NB4 (cell line): ENCODE results near the gene CCDC73.
A peak's percentile ranks its signal among the peaks of the same experiment; 100 is the strongest.

Source experiments
- MYC ChIP-seq: IDR thresholded peaks from 2 replicates; pipeline ENCODE4 v1.6.1; 2011; ENCODE audit warnings: low read depth, low read length
- POLR2A ChIP-seq: IDR thresholded peaks from 2 replicates; pipeline ENCODE4 v1.6.1; 2011; ENCODE audit warnings: mild to moderate bottlenecking; ENCODE audit not compliant: insufficient read length; ENCODE audit errors: extremely low read depth
- TF ChIP-seq, protein P1 (sequence below): IDR thresholded peaks from one replicate; pipeline ENCODE4 v1.5.1; 2012; ENCODE audit warnings: low read depth, low read length
- TF ChIP-seq, protein P2 (sequence below): IDR thresholded peaks from 2 replicates; pipeline ENCODE4 v1.6.1; 2011; ENCODE audit warnings: low read depth, low read length

DNA sequence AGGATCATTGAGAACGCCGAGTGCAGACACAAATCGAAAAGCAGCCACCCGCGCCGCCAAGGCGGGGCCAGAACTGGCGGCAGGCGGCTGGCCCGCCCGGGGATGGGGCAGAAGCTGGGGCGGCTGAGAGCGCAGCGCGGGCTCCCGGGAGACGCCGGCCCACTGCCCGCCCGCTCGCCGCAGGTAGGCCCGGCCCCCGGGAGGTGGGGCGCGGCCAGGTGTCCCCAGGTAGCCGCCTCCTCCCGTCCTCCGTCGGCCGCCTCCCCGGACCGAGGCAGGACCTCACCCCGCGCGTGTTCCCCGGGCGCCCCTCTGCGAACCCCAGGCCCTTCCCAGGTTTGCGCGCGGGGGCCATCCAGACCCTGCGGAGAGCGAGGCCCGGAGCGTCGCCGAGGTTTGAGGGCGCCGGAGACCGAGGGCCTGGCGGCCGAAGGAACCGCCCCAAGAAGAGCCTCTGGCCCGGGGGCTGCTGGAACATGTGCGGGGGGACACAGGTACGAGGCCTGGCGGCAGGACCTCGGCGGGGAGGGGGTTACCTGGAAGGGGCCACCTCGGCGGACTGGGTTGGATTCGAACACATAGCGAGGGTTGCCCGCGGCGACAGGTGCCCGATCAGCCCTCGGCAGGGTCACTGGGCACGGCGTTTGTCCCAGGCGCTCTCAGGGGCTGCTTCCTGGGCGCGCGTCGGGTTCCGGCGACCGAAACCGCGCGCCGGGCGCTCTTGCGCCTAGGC is 35.4 kb upstream of the CCDC73 start, which contains the start of gene PRRG4:
- TF ChIP-seq, protein P1, sequence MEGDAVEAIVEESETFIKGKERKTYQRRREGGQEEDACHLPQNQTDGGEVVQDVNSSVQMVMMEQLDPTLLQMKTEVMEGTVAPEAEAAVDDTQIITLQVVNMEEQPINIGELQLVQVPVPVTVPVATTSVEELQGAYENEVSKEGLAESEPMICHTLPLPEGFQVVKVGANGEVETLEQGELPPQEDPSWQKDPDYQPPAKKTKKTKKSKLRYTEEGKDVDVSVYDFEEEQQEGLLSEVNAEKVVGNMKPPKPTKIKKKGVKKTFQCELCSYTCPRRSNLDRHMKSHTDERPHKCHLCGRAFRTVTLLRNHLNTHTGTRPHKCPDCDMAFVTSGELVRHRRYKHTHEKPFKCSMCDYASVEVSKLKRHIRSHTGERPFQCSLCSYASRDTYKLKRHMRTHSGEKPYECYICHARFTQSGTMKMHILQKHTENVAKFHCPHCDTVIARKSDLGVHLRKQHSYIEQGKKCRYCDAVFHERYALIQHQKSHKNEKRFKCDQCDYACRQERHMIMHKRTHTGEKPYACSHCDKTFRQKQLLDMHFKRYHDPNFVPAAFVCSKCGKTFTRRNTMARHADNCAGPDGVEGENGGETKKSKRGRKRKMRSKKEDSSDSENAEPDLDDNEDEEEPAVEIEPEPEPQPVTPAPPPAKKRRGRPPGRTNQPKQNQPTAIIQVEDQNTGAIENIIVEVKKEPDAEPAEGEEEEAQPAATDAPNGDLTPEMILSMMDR = no peak
- TF ChIP-seq POLR2A (peak; percentile 59), MYC (peak; percentile 57; the same call in 1 of the 2 replicates)
- TF ChIP-seq, protein P2, sequence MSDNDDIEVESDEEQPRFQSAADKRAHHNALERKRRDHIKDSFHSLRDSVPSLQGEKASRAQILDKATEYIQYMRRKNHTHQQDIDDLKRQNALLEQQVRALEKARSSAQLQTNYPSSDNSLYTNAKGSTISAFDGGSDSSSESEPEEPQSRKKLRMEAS = no peak
